Liver (tissue), 3 donors: ENCODE measurements around the gene C1orf174.

Experiments used
- GABPA ChIP-seq, 2 donors: IDR thresholded peaks in 1 of 2; conservative IDR thresholded peaks in 1 of 2; 2 replicates each; pipeline ENCODE4 v1.6.1; 2016; ENCODE audit warnings: antibody characterized with exemption in 2 of 2, mild to moderate bottlenecking in 1 of 2, moderate library complexity in 1 of 2
- RXRA ChIP-seq, 2 donors: IDR thresholded peaks; 2 replicates each; pipeline ENCODE4 v1.6.1; 2017 to 2018; ENCODE audit warnings: antibody characterized with exemption in 2 of 2, mild to moderate bottlenecking in 1 of 2
- TAF1 ChIP-seq: conservative IDR thresholded peaks from 2 replicates; pipeline ENCODE4 v1.6.1; 2016; ENCODE audit warnings: antibody characterized with exemption, mild to moderate bottlenecking
- TF ChIP-seq, protein P1 (sequence below): fragments of 150-350 bp; IDR thresholded peaks from 2 replicates; pipeline ENCODE4 v1.5.1; 2017; ENCODE audit warnings: improper control_type of control experiment, low read depth, low read length; ENCODE audit not compliant: missing input control
- TF ChIP-seq, protein P2 (sequence below): IDR thresholded peaks from 2 replicates; pipeline ENCODE4 v1.6.1; 2016; ENCODE audit warnings: antibody characterized with exemption, mild to moderate bottlenecking
- donor health status: healthy.
- donor health status: healthy.

DNA sequence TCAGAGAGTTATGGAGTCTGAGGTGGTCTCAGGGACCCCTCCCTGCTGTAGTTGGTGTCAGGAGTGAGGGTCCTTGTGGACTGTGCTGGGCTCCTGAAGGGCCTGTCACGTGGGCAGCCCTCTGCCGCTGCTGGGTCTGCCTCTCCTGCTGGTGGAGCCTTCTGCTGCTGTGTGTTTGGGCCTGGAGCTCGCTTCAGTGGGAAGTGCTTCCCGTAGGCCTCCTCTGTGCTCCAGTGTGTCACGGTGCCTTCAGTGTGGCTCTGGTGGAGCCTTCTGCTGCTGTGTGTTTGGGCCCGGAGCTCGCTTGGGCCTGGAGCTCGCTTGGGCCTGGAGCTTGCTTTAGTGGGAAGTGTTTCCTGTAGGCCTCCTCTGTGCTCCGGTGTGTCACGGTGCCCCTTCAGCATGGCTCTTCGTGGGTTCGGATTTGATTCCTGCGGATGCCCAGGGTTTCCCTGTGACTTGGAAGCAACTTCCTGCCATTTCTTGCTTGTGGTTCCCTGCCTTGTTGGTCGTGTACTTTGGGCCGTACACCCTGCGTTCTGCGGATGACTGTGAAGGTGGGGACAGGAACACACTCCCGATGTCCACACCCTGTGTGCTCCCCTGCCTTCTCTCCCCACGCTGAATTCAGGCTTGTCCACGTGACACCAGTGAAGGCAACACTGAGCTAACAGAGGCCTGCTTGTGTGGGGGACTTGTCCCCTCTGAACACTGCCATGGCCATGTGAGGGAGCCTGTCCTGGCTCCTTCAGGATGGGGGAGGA lies 19.5 kb downstream of the C1orf174 start:
- TF ChIP-seq, protein P1, sequence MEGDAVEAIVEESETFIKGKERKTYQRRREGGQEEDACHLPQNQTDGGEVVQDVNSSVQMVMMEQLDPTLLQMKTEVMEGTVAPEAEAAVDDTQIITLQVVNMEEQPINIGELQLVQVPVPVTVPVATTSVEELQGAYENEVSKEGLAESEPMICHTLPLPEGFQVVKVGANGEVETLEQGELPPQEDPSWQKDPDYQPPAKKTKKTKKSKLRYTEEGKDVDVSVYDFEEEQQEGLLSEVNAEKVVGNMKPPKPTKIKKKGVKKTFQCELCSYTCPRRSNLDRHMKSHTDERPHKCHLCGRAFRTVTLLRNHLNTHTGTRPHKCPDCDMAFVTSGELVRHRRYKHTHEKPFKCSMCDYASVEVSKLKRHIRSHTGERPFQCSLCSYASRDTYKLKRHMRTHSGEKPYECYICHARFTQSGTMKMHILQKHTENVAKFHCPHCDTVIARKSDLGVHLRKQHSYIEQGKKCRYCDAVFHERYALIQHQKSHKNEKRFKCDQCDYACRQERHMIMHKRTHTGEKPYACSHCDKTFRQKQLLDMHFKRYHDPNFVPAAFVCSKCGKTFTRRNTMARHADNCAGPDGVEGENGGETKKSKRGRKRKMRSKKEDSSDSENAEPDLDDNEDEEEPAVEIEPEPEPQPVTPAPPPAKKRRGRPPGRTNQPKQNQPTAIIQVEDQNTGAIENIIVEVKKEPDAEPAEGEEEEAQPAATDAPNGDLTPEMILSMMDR: no peak
- TF ChIP-seq RXRA (IDR thresholded peaks at IDR 0.05) (no peak), TAF1 (no peak), GABPA (IDR thresholded peaks at IDR 0.05 in 1 of 2, conservative IDR thresholded peaks at IDR 0.05 in 1 of 2) (no peak)
- TF ChIP-seq, protein P2, sequence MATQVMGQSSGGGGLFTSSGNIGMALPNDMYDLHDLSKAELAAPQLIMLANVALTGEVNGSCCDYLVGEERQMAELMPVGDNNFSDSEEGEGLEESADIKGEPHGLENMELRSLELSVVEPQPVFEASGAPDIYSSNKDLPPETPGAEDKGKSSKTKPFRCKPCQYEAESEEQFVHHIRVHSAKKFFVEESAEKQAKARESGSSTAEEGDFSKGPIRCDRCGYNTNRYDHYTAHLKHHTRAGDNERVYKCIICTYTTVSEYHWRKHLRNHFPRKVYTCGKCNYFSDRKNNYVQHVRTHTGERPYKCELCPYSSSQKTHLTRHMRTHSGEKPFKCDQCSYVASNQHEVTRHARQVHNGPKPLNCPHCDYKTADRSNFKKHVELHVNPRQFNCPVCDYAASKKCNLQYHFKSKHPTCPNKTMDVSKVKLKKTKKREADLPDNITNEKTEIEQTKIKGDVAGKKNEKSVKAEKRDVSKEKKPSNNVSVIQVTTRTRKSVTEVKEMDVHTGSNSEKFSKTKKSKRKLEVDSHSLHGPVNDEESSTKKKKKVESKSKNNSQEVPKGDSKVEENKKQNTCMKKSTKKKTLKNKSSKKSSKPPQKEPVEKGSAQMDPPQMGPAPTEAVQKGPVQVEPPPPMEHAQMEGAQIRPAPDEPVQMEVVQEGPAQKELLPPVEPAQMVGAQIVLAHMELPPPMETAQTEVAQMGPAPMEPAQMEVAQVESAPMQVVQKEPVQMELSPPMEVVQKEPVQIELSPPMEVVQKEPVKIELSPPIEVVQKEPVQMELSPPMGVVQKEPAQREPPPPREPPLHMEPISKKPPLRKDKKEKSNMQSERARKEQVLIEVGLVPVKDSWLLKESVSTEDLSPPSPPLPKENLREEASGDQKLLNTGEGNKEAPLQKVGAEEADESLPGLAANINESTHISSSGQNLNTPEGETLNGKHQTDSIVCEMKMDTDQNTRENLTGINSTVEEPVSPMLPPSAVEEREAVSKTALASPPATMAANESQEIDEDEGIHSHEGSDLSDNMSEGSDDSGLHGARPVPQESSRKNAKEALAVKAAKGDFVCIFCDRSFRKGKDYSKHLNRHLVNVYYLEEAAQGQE: no peak
